T-helper 22 cell (primary cell): ENCODE results near the gene EME2.
"Not testable (repeated sequence)": the region's sequence is repeated elsewhere in the genome, so short reads cannot be mapped to it uniquely, and the experiment has no call there.

Source experiments
- DNase-seq: peaks from one replicate; pipeline ENCODE4 v3.0.0-alpha.2; 2020; ENCODE audit warnings: low read depth

The EME2 gene

GRCh38 chr16:1791256-1791942, 18.8 kb downstream of the EME2 start:
- DNase-seq = no peak

GRCh38 chr16:1791943-1792812, 19.6 kb downstream of the EME2 start:
- no peak for DNase-seq

GRCh38 chr16:1792836-1793577, 20.4 kb downstream of the EME2 start:
- no peak for DNase-seq

- DNase-seq = no peak
Measured at GRCh38 chr16:1793578-1794220, 21.1 kb downstream of the EME2 start, which contains the start of gene IGFALS. Gene IGFALS, minus strand, starts transcription at chr16:1793705. Its CDS starts 53 bp downstream, at chr16:1793652.

GRCh38 chr16:1794221-1794871, 21.7 kb downstream of the EME2 start:
- no peak for DNase-seq

GRCh38 chr16:1794908-1795666, 22.5 kb downstream of the EME2 start:
- DNase-seq = no peak

- DNase-seq = not testable (repeated sequence)
Measured at GRCh38 chr16:1799263-1799662, 26.7 kb downstream of the EME2 start.

- DNase-seq = no peak
Measured at GRCh38 chr16:1800701-1801100, 28.1 kb downstream of the EME2 start.

- no peak for DNase-seq
Measured at GRCh38 chr16:1807626-1808025, 35.0 kb downstream of the EME2 start.

GRCh38 chr16:1808691-1809090, 36.1 kb downstream of the EME2 start:
- DNase-seq = no peak

- DNase-seq = no peak
Measured at GRCh38 chr16:1809281-1809801, 36.7 kb downstream of the EME2 start.

- no peak for DNase-seq
Measured at GRCh38 chr16:1810106-1810505, 37.5 kb downstream of the EME2 start.

GRCh38 chr16:1810536-1810935, 37.9 kb downstream of the EME2 start:
- no peak for DNase-seq

- DNase-seq = no peak
Measured at GRCh38 chr16:1812732-1813163, 40.1 kb downstream of the EME2 start.

- DNase-seq = no peak
Measured at GRCh38 chr16:1815461-1815860, 42.9 kb downstream of the EME2 start.

GRCh38 chr16:1816396-1817275, 44.0 kb downstream of the EME2 start:
- DNase-seq = no peak

GRCh38 chr16:1817276-1817589, 44.6 kb downstream of the EME2 start:
- no peak for DNase-seq

- no peak for DNase-seq
Measured at GRCh38 chr16:1817716-1818115, 45.1 kb downstream of the EME2 start.

- DNase-seq = no peak
Measured at GRCh38 chr16:1818204-1818872, 45.7 kb downstream of the EME2 start.
